IPS-11a (cell line): ENCODE results near the gene ATL1.
"Not testable (repeated sequence)": the region's sequence is repeated elsewhere in the genome, so short reads cannot be mapped to it uniquely, and the experiment has no call there.

Source experiments
- H3K4me3 ChIP-seq: one replicate; pipeline ENCODE4 v1.5.1; 2013; ENCODE audit warnings: low read depth, low read length, control low read depth

The ATL1 gene

DNA sequence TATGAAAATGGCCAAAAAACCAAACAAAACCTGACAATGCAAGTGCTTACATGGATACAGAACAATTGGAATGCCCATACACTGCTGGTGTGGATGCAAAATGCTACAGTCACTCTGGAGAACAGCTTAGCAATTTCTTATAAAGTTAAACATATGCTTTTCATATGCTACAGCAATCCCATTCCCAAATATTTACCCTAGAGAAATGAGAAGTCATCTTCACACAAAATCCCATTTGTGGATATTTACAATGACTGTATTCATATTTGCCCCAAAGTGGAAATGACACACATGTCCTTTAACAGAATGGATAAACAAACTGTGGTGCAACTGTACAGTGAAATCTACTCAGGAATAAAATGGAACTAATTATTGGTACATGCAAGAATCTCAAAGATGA lies 87.8 kb downstream of the ATL1 start:
- H3K4me3 ChIP-seq, result no peak overlapping the region

DNA sequence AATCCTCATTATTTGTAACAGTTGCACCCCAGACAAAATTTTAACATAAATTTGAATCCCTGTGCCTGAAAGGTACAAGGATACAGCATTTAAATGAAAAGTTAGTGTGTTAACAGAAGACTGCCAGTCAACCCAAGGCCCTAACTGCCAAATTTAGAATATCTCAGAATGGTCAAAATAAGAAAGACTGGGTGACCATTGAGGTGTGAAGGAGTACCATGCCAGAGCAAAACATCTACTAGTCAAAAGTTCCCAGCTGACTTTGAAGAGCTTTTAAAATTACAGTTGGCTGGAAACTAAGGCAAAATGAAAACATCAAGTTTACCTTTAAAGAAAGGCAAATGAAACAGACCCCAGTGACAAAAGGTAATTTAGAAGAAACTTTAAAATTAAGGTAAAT lies 89.7 kb downstream of the ATL1 start:
- no peak overlapping the region for H3K4me3 ChIP-seq

DNA sequence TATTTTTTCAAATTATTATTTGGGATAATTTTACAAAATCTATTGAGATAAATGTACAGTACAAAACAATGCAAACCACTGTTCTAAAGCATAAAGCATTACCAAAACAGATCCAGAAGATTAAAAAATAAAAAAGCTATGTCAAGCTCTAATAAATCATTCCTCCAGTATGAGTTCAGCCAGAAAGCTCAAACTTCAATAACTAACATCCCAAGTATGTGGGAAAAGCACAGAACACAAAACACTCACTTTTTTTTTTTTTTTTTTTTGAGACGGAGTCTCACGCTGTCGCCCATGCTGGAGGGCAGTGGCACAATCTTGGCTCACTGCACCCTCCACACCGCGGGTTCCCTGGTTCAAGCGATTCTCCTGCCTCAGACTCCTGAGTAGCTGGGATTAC lies 96.8 kb downstream of the ATL1 start:
- no peak overlapping the region for H3K4me3 ChIP-seq

DNA sequence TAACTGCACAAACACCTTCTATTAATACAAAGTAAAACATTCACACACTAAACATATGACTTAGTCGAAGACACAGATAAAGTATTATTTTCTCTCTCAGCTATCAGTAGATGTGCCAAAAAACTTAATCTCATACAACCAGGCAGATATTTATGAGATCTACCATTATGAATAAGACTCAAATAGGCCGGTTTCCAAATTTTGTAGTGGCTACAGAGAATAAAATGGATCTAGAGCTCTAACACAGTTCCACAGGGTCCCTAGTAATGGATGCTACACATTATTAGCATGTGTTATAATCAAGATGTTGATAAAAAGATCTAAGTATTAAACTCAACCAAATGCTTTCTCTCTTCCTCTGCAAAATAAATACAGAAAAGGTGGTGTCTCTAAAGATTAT lies 97.8 kb downstream of the ATL1 start:
- H3K4me3 ChIP-seq, result no peak overlapping the region

DNA sequence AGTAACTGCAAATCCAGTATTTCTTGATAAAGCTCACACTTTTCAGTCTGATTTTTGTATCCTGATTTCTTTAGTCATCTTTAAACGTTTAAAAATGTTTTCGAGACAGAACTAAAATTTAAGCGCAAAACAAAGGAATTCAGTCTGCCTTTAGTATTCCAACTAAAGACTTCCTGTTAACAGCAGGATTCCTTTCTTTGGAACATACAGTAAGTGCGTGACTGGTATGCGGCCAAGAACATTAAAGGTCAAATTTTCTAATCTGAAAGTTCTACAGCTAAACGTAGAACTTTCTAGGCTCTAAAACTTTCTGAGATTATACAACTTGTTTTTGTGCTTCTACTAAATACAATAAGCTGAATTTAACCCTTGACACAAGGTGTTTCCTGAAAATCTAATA lies 98.3 kb downstream of the ATL1 start:
- H3K4me3 ChIP-seq, result no peak overlapping the region

DNA sequence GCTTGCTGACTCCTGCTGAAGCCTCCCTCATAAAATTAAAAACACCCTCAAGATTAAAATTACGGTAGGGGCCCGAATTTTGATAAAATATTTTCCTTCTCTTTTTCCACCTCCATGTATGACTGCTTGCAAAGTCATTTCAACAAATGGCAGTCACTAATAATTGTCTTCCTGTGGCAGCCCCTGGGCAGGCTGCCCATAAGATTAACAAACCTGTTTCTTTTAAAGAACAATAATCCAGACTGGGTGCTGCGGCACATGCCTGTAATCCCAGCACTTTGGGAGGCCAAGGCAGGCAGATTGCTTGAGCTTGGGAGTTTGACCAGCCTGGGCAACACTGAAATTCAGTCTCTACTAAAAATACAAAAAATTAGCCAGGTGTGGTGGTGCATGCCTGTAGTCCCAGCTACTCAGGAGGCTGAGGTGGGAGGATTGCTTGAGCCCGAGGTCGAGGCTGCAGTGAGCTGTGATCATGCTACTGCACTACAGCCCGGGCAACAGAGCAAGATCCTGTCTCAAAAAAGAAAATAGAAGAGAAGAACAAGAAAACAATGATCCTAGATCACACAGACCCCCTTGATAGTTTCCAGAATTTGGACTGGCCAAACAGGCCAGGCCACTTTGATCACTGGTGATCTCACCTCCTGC lies 99.5 kb downstream of the ATL1 start:
- no peak overlapping the region for H3K4me3 ChIP-seq

DNA sequence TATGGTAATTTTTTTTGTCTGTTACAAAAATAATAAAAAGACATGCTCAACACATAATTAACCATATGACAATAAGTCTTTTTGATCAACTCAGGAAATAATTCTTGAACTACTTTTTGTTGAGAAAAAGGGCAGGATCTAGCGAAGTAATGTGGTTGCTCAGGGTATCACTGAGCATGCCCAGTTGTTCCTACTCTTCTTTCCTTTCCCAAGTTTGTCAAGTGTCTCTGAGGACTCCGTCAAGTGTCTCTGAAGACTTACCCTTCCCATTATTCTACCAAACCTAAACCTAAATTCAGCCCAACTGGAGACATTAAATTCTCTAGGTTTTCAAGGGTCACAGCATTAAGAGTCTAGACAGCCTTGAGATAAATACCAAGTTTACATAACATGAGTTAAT lies 104.6 kb downstream of the ATL1 start:
- not testable (repeated sequence) for H3K4me3 ChIP-seq

DNA sequence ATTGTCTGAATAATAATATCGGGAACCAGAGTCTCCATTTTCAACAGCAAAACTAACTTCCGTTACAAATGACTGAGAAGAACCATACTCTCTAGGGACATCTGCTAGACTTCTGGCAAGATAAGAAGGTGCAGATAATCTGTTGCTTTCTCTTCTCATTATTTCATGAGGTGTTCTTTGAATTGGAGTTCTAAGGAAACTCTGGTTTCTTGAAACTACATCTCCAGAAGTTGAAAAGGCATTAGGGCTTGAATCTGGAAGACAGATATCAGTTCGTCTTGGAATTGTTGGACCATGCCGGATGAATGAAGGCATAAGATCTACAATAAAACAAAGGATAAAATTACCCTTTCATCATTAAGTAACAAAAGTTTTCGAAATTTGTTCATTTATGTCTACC lies 105.4 kb downstream of the ATL1 start:
- not testable (repeated sequence) for H3K4me3 ChIP-seq

DNA sequence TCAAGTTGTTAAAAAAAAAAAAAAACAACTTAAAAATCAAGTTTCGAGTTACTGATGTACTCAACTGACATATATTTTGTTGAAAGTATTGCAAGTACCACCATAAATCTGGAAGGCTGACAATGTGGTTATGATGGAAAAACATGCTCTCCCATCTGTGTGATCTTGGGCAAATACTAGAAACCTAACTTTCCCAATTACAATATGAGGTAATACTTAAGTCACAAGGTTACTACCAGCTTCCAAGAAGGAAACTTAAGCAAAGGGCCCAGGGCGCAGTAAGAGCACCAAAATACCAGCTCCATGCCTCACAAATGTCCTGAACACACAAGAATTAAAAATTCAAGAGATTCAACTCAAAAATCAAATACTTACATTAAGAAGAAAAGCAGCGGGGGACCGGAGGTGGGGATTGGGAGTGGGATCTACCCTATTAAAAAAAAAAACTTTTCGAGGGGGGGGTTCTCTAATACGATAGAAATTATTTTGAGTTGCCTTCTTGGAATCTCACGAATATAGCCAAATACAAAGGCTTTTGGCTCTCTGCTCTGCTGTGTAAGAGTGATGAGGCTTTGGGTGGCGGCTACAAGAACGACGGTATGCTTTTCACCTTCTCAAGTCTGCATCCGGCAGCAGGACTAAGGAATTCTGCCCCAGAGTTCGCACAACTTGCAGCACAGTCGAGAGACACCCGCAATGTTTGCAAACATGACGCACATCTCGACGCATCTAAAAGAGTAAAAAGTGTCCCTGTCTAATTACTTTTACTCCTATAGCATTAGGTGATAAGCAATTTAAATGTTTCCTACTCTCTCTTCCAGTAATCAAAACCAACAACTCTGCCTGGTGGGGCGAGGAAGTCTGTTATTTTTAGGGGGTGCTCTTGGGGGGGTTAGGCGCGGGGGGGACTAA lies 107.1 kb downstream of the ATL1 start:
- H3K4me3 ChIP-seq, result peak overlapping the region; percentile 88

DNA sequence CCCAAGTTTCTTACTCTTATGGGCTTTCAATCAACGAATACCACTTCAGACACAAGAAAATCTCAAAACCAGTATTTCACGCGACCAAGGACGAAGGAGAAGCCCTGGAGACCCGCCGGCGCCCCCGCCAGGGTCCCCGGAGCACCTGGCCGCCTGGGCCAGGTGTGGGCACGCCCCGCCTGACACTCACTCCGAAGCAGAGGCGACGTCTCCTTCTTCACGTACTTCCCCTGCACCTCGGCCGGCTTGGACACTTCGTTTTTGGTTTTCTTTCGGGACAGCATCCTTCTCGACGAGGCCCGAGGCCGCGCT lies 107.7 kb downstream of the ATL1 start:
- H3K4me3 ChIP-seq, result peak overlapping the region; percentile 88

DNA sequence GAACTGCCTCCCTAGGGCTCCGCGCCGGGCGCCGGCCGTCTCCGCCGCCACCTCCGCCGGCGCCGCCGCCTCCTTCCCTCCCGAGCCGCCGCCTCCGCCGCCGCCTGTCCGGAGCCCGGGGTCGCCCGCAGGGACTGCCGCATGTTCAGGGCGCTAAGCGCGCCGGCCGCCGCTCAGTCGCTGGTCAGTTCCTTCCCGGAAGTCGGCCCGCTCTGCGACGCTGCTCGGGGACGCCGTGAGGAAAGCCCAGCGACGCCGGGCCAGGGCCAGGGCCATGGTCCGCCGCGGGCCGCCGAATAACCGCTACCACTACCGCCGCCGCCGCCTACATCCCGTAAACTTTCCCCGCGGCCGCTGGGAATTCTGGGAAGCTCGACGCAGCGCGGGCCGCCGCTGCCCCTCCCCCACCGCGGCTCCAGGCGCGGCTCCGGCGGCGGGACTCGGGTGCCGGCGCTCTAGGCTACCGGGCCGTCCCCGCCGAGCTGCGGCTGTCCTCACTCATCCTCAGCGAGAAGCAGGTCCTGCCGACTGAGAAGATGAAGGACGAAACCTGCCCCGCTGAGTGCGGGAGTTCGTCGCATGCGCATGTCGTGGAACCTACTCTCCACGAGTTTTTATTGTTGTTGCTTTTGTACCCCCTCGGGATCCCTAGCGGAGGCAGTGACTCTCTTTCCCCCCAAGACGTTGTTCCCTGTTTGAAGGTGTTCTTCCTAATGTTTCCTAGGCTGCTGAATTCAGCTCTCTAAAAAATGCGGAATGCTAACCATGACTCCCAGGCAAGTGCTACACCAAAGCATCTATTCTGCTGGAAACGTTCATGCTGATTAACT lies 108.3 kb downstream of the ATL1 start, which contains the start of gene SAV1:
Gene SAV1, minus strand, starts transcription at position 311 of the 830 bp plus-strand sequence. CDS start 339 bp downstream, outside the sequence.
- peak within 1 kb of the TSS; percentile 88 for H3K4me3 ChIP-seq

DNA sequence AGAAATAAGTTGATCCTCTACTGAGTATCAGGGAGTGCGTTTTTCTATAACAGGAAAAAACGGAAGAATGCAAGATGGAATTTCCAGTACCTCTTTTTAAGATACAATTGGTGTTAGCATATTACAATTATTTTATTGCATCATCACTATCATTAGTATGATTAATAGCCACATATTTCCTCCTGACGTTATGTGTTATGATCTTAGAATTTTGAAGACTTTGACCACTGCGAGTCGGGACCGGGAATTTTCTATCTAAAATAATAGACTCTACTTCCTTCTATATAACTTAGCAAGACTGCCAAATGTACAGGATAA lies 108.8 kb downstream of the ATL1 start:
- H3K4me3 ChIP-seq, result peak overlapping the region; percentile 88

DNA sequence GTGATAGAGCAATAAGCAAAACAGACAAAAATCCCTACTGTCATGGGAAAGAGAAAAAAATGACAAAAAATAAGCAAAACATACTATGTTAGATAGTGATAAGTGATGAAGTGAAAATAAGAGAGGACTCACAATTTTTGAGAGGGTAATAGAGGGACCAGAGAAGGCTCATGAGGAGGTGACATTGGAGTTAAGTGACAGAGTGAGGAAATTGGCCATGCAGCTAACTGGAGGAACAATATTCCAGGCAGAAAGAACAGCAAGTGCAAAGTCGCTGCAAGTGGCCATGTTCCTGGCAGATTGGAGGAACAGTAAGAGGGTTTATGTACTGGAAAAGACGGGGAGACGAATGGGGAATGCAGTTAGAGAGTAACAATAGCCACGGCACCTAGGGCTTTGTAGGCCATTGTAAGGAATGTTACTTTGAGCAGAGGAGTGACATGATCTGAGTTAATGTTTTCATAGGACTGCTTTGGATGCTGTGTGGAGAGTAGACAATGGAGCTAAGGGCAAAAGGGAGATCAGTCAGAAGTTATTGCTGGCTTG lies 109.6 kb downstream of the ATL1 start:
- no peak overlapping the region for H3K4me3 ChIP-seq

DNA sequence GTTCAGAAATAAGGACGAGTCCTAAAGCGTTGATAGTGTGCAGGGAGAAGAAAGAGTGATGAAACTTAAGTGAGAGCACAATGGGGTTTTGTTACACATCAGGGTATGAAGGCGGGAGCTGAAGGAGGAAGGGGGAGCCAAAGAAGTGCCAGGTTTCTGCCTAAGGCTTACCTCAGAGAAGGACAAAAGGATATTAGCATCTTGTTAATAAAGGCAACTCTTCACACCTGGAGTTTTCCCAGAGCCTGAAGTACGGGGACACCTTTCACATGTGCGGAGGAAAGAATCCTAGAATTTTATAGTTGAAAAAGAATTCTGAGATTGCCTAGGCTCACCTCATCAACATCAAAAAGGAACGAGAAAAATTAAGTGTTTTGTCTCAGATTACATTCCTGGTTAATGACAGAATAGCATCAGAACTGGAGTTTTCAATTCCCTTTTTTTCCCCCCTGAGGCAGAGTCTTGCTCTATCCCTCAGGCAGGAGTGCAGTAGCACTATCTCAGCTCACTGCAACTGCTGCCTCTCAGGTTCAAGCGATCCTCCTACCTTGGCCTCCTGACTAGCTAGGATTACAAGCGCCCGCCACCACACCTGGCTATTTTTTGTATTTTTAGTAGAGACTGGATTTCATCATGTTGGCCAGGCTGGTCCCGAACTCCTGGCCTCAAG lies 110.4 kb downstream of the ATL1 start:
- no peak overlapping the region for H3K4me3 ChIP-seq

DNA sequence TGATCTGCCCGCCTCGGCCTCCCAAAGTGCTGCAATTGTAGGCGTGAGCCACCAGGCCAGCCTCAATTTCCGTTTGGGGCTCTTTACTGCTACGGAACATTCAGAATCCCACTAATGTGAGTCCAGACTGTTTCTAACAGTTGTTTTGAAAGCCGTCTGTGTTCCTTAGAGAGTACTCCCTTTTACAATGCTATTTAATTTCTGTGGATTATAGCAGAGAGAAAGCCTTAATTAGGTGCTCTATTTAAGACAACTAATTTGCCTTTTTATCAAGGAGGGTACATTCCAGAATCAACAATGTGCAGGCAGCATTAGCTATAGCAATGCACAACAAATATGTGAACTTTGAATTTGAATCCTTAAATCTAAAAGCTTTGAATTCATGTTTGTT lies 110.9 kb downstream of the ATL1 start:
- no peak overlapping the region for H3K4me3 ChIP-seq

DNA sequence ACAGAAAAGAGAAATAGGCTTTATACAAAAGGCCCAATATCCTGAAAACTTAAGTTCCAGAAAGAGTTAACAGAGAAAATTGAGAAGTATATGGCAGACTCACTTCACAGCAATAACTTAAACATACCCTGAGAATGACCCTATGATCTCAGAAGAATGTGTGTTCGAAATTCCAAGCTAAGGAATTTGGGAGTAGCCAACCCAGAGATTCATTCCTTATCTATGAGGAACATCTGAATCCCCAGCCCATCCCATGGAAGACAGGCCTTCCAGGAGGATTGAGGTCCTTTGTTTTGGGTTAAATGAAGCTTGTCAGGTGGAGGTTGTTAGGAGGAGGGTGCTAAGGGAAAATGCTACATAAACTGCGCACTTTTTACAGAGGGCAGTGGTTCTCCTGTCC lies 115.7 kb downstream of the ATL1 start:
- H3K4me3 ChIP-seq, result no peak overlapping the region

DNA sequence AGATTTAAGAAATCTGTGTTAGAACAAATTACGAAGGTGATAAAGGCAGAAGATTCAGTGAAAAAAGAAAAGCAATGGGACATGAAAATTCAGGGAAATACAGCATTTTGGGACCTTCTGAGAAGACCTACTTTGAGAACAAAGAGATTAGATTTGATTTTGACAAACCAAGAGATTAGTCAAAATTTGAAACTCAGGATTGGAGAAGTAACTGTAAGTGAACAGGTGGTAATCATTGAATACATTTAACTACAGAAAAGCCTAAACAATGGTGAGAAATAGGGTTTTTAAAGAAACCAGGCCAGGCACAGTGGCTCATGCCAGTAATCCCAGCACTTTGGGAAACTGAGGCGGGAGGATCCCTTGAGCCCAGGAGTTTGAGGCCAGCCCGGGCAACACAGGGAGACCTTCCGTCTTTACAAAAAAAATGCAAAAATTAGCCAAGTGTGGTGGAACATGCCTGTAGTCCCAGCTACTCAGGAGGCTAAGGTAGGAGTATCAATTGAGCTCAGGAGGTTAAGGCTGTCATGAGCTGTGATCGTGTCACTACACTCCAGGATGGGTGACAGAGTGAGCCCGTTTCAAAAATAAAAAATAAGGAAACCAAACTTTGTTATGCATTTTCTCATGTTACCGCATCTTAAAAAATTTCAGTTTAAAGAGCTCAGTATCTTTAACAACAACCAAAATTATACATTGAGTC lies 117.0 kb downstream of the ATL1 start:
- no peak overlapping the region for H3K4me3 ChIP-seq

DNA sequence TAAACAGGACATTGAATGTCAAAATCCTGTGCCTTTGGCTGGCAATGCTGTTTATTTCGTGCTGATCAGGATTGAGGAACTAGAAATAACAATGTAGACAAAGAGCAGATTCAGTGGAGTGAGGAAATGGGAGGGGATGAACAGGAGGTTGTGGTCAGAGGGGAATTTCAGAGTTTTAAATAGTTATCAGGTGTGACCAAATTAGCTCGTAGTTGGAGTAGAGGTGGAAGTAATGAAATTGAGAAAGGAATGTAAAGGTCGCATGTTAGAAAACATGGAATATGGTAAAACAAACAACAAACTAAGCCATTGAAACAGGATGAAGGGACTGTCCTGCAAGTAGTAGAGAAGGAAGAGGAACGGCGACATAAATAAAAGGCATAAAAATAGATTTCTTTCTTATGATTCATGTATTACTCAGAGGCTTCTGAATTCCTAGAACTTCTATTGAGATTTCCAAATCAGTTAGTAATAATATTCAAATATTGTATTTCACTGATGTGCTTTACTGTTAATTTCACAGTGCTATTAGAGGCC lies 117.7 kb downstream of the ATL1 start:
- no peak overlapping the region for H3K4me3 ChIP-seq

DNA sequence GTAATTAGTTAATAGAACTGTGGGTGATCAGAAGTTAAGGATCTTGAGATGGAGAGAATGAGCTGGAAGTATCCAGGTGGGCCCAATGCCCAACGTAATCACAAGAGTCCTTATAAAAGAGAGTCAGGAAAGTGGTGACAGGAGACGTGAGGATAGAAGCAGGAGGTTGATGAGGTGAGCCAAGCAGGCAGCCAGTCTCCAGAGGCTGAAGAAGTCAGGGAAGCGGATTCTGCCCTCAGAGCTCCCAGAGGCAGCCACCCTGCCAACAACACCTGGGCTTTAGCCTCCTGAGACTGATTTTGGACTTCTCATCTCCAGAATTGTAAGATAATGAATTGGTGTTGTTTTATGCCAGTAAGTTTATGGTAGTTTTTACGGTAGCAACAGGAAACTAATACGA lies 118.2 kb downstream of the ATL1 start:
- no peak overlapping the region for H3K4me3 ChIP-seq

DNA sequence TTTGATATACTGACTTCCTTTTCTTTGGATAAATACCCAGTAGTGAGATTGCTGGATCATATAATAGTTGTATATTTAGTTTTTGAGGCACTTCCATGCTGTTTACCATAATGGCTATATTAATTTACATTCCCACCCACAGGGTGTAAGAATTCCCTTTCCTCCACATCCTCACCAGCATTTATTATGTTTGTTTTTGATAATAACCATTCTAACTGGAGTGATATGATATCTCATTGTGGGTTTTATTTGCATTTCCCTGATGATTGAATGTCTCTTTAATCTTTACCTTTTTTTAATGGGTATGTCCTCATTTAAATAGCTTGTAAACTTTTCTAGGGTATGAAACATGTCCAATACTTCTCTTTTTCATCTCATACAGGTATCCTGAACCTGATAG lies 119.7 kb downstream of the ATL1 start:
- H3K4me3 ChIP-seq, result no peak overlapping the region
